ENCODE data around the gene BFSP2.

DNA sequence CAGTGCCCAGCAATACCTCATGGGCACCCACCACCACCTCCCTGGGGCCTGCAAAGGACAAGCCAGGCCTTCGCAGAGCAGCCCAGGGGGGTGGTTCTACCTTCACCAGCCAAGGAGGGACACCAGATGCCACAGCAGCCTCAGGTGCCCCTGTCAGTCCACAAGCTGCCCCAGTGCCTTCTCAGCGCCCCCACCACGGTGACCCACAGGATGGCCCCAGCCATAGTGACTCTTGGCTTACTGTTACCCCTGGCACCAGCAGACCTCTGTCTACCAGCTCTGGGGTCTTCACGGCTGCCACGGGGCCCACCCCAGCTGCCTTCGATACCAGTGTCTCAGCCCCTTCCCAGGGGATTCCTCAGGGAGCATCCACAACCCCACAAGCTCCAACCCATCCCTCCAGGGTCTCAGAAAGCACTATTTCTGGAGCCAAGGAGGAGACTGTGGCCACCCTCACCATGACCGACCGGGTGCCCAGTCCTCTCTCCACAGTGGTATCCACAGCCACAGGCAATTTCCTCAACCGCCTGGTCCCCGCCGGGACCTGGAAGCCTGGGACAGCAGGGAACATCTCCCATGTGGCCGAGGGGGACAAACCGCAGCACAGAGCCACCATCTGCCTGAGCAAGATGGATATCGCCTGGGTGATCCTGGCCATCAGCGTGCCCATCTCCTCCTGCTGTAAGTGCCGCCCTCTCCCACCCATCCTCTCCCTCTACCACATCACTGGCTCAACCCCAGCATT, 19.2 kb upstream of the BFSP2 start:
- TF ChIP-seq, protein P1, sequence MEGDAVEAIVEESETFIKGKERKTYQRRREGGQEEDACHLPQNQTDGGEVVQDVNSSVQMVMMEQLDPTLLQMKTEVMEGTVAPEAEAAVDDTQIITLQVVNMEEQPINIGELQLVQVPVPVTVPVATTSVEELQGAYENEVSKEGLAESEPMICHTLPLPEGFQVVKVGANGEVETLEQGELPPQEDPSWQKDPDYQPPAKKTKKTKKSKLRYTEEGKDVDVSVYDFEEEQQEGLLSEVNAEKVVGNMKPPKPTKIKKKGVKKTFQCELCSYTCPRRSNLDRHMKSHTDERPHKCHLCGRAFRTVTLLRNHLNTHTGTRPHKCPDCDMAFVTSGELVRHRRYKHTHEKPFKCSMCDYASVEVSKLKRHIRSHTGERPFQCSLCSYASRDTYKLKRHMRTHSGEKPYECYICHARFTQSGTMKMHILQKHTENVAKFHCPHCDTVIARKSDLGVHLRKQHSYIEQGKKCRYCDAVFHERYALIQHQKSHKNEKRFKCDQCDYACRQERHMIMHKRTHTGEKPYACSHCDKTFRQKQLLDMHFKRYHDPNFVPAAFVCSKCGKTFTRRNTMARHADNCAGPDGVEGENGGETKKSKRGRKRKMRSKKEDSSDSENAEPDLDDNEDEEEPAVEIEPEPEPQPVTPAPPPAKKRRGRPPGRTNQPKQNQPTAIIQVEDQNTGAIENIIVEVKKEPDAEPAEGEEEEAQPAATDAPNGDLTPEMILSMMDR (IDR thresholded peaks at IDR 0.05; ENCODE audit: low read depth, low read length) = no peak
- TF ChIP-seq EZH2phosphoT487 (IDR thresholded peaks at IDR 0.05; ENCODE audit: low read depth) = no peak

Data from OCI-LY3 (cell line).